IPS DF 4.7 (cell line): ENCODE results near the gene SLC9A3.

Experiments used
- DNase-seq: peaks from one replicate; pipeline ENCODE4 v3.0.0-alpha.2; 2013; ENCODE audit warnings: low spot score; ENCODE audit errors: extremely low read depth

SLC9A3 gene

GRCh38 chr5:463952-464351 is 60.3 kb downstream of the SLC9A3 start:
- DNase-seq, result no peak

DNA sequence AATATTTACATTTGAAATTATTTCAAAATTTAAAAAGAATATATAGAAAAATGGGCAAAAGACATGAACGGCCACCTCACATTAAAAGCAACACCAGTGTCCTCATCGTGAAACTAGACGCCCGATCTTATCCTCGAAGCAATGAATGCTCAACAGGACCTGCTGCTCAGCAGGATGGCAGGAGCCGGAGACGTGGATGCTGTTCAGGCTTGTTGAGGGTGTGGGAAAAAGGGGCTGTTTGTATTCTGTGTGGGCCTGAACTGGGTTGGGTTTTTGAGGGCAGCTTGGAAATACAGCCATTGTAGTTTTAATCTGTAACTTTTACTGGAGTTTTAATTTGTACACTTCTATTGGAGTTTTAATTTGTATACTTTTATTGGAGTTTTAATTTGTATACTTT is 60.9 kb downstream of the SLC9A3 start:
- DNase-seq, result no peak

- DNase-seq, result no peak
Observed at GRCh38 chr5:462051-462481, 62.2 kb downstream of the SLC9A3 start.

DNA sequence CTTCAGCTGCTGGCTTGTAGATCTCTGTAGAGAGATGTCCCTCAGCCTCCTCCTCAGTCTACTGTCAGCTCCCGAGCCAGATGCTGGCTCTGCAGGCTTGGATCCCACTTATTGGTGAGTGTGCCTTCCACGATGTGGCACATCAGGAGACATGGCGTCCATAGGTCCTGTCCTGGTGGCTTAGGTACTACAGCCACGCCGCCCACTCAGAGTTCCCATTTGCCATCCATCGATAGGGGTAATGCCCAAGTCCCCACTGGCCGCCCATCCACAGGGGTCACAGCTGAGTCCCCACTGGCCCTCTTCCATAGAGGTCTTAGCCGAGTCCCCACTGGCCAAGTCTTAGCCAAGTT is 64.0 kb downstream of the SLC9A3 start:
- no peak for DNase-seq

DNA sequence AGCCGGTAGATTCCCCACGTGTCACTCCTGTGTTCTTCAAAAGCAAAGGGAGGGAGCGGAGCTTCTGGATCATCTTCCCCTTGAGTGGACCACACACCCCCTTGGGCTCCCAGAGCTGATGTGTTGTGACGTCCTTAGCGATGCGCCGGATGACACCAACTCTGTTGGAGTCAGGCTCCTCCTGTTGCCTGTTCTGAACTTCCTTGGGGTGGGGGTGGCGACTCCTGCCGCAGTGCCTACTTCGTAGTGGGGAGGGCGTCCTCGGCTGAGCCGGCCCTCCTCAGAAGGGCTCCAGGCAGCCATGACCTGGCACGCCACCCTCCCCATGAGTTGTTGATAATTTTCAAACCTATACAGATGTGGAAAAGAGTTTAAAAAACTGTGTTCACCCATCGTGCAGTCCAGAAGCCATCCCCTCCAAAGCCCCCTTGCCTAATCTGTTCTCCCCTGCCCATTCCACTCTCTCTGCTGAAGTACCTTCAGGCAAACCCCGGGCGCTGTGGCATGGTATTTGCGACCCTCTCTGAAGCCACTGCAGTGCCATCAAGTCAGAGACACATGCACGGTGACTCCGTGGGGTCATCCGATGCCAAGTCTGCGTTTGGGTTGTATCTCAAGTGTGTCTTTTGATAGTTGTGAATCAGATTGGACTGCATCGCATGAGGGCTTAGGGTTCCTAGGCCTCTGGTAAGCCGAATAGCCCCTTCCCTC is 64.5 kb downstream of the SLC9A3 start:
- DNase-seq, result no peak

DNA sequence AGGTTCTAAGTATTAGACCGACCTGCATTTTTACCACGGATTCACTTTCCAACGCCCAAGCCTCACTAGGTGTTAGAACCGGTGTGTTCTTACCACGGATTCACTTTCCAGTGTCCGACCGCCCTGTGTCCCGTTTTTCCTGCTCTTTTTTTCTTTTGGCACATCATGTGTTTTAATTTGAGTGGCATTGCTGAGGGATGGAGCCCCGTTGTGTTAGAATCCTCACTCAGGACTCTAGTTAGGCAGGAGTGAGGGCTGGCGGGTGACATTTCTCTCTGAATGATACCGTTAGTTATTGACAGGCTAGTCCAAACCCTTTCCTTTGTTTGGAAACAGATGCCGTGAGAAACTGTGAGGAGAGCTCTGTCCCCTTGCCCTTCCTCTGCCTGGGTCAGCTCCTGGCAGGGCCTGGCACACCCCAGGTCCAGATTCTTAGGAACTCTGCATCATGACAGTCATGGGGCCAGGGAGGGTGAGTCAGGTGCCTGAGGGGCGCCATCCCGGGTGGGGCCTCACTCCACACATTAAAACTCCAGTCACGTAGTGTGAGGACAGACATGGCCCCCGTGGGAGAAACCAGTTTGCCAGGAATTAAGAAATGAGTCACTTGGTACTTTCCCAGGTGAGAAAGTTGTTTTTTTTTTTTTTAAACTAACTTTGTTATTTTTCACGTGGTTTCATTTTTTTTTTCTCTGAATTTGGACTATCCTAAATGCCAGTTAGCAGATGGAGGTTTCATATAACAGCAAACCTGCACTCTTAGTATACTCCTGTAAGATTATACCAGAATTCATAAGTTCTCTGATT is 65.5 kb downstream of the SLC9A3 start:
- no peak for DNase-seq

DNA sequence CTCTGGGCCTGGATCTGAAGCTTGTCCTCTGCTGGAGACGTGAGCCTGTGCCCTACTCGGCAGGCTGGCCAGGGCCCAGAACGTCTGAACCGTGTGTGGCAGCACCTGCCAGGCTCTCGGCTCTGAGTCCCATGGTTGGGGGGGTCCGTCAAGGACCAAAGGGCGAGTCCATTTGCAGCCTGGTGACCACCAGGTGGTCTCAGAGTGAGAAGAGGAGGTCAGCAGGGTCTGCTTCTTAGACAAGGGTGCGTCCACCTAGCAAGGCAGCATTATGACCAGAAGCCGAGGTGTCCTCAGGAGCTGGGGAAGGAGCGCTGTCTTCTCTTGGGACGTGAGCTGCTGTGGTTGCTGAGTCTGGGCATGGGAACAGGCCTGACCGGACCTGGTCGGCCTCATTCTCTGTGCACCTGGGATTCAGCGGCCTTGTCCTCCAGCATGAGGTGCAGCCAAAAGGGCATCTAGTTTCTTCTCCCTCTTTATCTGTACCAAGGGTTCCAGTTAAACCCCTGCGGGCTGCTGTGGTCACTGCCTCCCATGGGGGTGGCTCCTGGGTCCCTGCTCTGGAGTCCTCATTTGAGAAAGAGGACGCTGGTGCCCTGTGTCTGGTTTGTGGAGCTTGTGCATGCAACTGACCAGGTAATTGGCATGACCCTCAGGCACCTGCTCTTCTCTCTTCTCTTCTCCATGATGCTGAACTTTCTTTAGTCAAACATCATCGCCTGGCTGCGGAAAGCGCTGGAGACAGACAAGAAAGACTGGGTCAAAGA is 66.9 kb downstream of the SLC9A3 start:
- no peak for DNase-seq

DNA sequence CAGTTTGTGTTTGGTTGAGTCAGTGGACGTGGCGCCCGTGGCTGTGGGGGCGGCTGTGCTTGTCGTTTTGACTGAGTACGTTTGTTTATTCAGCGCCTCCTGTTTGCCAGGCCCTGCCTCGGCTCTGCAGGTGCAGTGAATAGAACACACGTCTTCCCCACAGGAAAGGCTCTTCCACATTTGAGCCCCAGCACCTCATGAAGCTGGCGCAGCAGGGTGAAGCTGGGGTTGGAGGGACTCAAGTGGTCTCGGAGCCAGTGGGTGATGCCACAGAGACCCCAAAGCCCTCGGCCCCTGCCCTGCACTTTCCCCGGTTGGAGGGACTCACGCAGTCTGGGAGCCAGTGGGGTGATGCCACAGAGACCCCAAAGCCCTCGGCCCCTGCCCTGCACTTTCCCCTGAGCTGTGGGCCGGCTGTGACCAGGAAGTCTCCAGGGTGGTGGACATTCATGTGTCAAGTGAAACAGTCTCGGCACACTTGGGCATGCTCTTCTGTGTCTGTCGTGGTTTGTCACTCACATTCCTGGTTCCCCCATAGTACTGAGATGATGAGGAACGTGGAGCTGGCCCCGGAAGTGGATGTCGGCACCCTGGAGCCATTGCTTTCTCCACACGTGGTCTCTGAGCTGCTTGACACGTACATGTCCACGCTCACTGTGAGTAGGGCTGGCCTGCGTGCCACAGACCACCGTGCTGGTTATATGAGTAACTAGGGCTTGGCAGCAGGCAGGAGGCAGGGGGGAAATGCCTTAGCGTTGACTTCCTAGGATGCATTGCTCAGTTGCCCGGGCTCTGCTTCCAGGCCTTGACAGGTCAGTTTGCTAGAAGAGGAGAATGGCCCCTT is 67.7 kb downstream of the SLC9A3 start:
- no peak for DNase-seq

GRCh38 chr5:455806-456205 is 68.4 kb downstream of the SLC9A3 start:
- no peak for DNase-seq

DNA sequence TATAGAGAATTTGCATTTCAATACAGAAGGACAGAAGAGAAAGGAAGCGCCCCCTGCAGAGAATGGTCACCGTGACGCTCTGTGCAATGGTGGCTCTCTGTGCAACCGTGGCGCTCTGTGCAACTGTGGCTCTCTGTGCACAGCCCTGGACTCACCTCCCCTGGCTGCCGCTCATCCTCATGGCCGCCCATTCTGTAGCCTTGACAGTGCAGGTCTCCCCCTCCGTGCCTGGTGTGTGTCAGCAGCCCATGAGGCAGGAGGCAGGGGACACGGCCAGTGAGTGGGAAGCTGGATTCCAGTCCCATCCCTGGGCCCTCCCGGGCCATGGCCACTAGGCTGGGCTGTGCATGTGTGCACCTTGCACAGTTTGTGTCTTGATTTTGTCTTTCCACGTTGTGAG is 69.3 kb downstream of the SLC9A3 start:
- DNase-seq, result no peak

GRCh38 chr5:453725-454481 is 70.3 kb downstream of the SLC9A3 start:
- no peak for DNase-seq

DNA sequence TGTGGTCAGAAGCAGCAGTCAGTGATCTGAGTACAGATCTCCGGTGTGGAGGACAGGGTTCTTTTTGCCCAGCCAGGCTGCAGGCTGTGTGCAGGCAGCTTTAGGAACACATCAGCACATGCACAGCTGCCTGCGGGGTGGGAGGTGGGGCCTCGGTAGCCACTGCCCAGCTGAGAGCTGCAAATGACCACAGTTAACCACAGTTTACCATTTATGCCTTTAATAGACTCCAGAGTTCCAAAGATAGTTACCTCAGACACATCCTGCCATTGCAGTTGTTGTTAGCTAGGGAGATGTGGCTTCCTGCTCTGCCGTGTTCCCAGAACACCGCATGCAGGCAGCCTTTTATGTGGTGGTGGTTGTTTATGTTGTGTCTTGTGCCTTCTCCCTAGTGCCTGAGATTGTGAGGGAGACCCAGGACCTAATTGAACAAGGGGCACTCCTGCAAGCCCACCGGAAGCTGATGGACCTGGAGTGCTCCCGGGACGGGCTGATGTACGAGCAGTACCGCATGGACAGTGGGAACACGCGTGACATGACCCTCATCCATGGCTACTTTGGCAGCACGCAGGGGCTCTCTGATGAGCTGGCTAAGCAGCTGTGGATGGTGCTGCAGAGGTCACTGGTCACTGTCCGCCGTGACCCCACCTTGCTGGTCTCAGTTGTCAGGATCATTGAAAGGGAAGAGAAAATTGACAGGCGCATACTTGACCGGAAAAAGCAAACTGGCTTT is 71.1 kb downstream of the SLC9A3 start:
- no peak for DNase-seq

- DNase-seq, result no peak
Observed at GRCh38 chr5:451587-452458, 72.4 kb downstream of the SLC9A3 start.

- no peak for DNase-seq
Observed at GRCh38 chr5:449151-449550, 75.1 kb downstream of the SLC9A3 start.

DNA sequence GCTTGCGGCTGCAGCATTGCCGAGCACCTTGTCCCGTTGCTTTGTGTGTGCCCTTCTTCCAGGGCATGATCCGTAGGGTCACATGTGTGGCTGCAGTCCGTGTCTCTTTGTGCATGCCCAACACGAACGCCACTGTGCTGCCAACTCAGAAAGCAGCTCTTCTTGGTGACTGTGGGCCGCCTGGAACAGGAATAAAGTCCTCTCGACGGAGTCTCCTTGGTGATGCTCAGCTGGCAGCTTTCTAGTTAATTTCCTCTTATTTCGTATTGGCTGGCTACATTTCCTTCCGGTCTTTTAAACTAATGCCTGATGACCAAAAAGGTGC is 75.5 kb downstream of the SLC9A3 start:
- no peak for DNase-seq

- no peak for DNase-seq
Observed at GRCh38 chr5:448061-448765, 76.0 kb downstream of the SLC9A3 start.

DNA sequence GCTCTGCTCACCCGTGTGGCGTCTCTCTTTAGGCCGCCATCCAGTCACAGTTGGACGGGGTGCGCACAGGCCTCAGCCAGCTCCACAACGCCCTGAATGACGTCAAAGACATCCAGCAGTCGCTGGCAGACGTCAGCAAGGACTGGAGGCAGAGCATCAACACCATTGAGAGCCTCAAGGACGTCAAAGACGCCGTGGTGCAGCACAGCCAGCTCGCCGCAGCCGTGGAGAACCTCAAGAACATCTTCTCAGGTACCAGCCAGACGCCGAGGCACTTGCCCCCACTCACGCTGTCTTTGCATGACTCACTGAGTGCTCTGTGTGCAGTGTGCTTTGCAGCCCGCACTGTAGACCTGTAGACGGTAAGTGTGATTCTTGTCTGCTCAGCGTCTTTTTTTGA is 76.7 kb downstream of the SLC9A3 start:
- DNase-seq, result no peak

DNA sequence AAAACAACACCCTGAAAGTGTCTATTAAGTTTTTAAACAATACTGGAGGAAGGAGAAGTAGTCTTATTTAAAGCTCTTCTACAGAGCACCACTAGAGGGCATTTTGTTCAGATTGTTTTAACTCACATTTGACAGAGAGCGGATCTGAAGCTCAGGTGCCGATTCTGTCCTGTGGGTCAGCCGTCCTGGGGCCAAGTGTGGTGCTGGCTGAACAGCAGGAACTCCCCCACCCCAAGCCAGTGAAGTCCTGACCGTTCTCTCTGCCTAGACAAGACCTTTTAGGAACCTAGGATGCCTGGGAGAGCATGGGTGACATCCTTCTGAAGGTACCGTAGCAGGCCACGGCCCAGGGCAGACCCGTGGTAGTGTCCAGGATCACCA is 77.4 kb downstream of the SLC9A3 start:
- DNase-seq, result no peak
